HG02763 (cell line): ENCODE data around the gene GRAMD4.
"Not testable (repeated sequence)": the region's sequence is repeated elsewhere in the genome, so short reads cannot be mapped to it uniquely, and the experiment has no call there.

Experiments used
- ATAC-seq: cut with Tn5 transposase; IDR thresholded peaks from one replicate; pipeline ENCODE4 v1.9.1; 2021; ENCODE audit warnings: mild to moderate bottlenecking, moderate library complexity; ENCODE audit not compliant: unreplicated experiment

The GRAMD4 gene

DNA sequence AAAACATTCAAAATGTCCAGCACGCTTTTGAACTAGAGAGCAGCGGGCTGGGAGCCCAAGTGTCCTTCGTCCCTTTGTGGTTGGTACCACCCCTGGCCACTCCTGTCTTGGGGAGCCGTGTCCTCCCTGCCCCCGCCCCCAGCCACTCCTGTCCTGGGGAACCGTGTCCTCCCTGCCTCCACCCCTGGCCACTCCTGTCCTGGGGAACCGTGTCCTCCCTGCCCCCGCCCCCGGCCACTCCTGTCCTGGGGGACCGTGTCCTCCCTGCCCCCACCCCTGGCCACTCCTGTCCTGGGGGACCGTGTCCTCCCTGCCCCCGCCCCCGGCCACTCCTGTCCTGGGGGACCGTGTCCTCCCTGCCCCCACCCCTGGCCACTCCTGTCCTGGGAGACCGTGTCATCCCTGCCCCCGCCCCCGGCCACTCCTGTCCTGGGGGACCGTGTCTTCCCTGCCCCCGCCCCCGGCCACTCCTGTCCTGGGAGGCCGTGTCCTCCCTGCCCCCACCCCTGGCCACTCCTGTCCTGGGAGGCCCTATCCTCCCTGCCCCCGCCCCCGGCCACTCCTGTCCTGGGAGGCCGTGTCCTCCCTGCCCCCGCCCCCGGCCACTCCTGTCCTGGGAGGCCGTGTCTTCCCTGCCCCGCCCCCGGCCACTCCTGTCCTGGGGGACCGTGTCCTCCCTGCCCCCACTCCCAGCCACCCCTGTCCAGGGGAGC is 14.9 kb downstream of the GRAMD4 start:
- ATAC-seq: not testable (repeated sequence)

DNA sequence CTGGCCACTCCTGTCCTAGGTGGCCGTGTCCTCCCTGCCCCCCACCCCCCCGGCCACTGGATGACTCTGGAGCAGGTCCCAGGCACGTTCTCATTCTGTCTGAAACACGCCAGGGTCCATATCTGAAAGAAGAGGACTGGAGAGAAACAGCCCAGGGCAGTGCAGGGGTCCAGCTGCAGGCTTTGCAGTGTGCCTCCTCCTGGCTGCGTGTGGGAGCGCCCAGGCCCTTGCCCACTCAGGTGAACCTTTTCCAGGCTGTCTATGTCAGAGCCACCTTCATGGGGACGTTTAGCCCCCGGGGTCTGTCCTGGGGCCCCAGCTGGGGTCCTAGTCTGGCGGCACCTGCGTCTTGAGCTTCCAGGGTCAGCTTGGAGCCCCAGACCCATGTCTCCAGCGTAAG is 15.6 kb downstream of the GRAMD4 start:
- ATAC-seq: no peak

DNA sequence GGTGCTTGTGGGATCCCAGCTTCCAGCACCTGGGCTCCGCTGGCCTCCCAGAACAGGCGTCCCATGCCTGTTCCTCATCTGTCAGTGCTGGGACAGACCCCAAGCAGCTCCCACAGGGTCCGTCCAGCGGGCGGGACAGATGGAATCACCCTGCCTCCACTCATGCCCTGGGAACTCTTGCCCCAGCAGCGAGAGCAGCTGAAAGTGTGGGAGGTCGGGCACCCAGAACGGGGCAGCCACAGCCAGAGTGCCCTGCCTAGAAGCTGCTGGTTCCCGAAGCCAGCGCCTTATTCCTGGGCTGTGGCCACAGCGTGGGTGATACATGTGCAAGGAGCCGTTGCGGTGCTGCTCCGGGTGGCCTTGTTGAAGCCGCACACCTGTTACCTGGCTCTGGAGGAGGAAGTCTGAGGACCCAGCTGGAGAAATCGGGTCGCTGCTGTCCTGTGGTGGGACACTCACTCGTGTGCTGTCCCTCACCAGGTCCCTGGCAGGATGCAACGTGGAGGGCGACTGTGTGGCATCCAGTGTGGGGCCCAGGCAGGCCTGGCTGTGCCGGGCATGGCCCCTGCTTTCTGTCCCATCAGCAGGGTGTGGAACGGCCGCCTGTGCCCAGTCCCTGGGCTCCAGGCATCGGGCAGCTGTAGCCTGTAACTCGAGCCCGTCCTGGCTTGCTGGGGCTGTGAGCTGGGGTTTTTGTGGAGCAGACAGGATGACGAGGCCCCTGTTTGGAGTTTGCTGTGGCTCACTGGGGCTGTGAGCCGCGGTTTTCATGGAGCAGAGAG is 16.2 kb downstream of the GRAMD4 start:
- no peak for ATAC-seq

- ATAC-seq: no peak
Measured at GRCh38 chr22:46637711-46638600, 17.8 kb downstream of the GRAMD4 start.

GRCh38 chr22:46638601-46639431 is 18.6 kb downstream of the GRAMD4 start:
- ATAC-seq: no peak

GRCh38 chr22:46639843-46640242 is 19.7 kb downstream of the GRAMD4 start:
- ATAC-seq: no peak

DNA sequence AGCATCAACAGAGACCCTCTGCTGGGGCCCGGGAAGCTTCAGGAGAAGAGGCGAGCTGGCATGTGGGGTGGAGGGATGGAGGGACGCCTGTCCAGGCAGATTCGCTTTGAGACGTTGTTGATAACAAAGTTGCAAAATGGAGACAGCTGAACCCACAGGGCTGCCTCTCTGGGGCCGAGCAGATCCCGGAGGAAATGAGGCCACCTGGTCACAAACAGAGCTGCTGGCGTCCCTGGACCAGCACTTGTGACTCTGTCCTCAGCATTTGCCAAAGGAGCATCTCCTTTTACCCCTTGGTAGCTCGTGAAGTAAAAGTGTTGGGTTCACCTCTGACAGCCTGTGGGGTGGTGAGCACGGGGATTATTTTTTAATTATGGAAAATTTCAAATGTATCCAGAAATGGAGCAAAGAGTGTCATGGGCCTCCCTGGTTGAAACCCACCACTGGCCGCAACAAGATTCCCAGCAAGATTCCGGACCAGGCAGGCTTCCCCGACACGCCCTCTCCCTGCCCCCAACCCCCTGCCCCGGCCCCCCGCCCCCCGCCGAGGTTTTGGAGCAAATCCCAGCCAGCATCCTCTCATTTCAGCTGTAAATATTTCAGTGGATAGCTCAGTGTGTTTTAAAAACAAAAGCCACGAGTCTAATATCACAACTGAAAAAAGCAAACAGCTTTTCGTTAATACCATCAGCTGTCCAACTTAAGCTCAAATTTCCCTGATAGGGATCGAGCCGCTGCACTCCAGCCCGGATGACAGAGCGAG is 20.3 kb downstream of the GRAMD4 start:
- ATAC-seq: no peak

DNA sequence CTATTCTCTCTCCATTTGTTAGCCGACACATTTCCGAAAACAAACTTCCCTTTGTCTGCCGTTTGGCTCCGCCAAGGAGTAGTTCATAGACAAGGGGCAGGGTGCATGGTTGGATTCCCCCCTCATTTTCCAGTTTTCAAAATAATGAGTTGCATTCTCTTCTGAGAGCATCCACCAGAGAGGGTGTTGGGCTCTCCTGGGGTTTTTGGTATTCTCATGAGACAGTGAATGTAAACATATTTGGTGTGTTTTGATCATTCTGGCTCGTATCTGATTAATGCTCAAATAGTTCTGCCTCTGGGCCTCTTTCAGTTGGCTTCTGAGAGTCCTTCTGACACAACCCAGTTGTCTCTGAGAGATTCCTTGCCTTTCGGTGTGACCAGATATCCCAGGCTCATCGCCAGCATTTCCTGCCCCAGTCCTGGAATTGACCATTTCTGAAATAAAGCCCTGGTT is 21.7 kb downstream of the GRAMD4 start:
- ATAC-seq: no peak

DNA sequence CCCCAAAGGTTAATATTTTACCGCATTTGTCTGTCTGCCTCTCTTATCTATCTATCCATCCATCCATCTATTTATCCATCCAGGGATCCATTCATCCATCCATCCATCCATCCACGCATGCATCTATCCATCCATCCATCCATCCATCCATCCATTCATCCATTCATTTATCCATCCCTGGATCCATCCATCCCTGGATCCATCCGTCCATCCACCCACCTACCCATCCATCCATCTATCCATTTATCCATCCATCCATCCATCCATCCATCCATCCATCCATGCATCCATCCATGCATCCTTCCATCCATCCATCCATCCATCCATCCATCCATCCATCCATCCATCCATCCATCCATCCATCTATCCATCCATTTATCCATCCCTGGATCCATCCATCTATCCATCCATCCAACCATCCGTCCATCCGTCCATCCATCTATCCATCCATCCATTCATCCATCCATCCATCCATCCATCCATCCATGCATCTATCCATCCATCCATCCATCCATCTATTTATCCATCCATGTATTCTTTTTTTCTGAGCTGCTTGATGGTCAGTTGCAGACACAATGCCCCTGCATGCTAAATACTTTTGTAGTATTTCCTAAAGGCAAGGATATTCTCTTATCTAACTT is 22.8 kb downstream of the GRAMD4 start:
- not testable (repeated sequence) for ATAC-seq

DNA sequence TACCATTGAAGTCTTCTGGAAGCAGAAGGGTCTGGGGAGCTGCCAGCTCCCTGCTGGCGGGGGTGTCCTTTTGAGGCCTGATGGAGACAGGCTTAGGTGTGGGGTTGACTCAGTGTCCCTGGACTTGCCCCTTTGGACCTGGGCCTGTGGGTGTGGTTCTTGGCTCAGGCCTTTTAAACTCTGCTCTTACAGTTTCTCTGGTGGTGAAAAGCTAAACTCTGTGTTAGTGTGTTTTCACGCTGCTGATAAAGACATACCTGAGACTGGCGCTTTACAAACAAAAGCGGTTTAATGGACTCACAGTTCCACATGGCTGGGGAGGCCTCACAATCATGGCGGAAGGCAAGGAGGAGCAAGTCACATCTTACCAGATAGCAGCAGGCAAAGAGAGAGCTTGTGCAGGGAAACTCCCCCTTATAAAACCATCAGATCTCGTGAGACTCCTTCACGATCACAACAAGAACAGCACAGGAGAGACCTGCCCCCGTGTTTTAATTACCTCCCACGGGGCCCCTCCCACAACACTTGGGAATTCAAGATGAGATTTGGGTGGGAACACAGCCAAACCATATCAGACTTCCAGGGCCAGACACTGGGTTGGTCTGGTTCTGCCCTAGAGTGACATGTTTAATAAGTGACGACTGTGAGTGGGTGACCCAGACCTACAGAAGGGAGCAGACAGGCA is 26.5 kb downstream of the GRAMD4 start:
- ATAC-seq: no peak

DNA sequence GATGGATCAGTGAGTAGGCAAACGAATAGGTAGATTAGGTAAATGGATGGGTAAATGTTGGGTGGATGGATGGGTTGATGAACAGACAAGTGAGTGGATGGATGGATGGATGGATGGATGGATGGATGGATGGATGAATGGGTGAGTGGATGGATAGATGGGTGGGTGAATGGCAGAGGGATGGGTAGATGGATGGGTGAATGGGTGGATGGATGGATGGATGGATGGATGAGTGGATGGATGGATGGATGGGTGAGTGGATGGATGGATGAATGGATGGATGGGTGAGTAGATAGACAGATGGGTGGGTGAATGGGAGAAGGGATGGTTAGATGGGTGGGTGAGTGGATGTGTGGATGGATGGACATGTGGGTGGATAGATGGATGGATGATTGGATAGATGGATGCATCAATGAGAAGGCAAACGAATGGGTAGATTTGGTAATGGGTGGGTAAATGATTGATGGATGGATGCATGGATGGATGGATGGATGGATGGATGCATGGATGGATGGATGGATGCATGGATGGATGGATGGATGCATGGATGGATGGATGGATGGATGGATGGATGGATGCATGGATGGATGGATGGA is 28.1 kb downstream of the GRAMD4 start:
- not testable (repeated sequence) for ATAC-seq

DNA sequence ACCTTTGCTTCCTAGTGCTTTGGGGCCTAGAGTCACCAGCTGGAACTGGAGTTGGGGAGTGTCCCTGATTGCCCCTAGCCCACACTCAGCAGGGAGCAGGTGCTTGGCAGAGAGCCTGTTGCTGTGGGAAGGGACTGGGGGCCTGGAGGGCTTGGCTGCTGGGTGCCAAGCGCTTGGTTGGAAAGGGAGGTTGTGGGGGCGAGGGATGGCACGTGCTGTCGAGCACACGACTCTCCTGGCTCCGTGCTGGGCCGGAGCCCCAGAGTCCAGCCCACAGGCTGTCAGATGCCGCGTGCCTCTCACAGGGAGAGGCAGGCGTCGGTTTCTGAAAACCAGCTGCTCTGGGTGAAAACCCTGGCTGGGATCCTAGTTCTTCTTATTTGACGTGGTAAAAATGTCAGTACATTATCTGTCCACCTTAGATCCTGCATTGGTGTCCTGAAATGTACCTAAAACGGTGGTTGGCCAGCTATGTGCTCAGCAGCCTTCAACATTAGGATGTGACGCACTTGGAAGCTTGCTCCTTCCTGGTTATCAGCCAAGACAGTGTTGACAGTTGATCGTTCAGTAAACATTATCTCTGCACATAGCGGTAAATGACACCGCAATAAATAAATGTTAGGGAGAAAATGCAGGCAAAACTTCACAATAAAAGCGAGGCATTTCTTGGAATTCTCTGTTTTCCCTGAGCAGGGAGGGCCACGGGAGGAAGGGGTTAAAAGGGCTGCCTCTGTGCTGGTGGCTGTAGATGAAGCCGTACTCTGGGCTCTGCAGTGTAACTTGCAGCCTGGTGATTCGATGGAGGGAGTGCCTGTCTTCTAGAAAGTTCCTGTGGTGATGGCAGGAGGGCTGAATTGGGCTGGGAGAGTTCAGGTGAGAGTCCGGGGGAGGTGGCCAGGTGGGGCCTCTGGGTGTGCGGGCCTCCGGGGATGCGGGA is 29.2 kb downstream of the GRAMD4 start:
- no peak for ATAC-seq

DNA sequence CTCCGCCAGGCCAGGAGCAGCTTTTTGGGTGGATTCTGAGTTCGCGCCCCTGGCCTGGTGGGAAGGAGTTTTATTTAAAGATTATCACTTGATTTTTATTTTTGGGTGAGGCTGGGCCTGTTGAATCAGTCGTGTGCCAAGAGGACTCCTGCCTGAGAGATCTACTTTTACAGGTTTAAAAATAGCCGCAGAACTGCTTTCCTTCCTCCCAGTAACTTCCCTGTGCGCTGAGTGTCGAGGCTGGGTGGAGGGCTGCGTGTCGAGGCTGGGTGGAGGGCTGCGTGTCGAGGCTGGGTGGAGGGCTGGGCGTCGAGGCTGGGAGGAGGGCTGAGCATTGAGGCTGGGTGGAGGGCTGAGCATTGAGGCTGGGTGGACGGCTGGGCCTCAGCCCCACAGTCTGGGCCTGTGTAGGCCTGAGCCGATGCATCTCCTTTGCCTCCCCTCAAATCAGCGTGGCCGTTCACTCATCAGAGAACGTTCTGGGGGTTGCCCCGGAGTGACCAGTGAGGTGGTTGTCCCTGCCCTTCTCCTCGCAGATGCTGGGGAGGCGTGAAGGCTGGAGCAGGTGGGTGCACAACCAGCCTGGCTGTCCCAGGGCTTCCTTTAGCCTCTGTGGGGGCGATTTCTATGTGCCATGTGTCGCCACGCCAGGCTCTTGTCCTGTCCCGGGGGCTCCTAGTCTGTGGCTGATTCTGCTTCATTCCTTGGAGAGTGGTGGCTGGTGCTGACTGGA is 30.1 kb downstream of the GRAMD4 start:
- no peak for ATAC-seq

DNA sequence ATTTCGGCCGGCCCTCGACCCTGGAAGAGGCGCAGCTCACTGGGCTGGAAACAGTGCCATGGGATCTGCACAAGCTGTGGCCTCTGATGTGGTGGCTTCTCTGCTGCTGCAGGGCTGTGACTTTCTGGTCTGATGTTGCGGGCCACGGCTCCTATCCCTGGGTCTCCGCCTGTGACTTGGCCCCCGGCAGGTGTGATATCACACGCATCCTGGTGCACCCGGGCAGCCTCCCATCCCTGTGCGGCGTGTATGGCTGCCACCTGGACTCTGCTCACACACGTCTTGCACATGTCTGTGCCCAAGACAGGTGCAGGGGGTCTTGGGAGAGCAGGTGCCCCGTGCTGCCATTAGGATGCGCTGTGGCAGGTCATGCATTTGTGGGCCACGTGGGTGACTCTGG is 31.1 kb downstream of the GRAMD4 start:
- ATAC-seq: no peak

DNA sequence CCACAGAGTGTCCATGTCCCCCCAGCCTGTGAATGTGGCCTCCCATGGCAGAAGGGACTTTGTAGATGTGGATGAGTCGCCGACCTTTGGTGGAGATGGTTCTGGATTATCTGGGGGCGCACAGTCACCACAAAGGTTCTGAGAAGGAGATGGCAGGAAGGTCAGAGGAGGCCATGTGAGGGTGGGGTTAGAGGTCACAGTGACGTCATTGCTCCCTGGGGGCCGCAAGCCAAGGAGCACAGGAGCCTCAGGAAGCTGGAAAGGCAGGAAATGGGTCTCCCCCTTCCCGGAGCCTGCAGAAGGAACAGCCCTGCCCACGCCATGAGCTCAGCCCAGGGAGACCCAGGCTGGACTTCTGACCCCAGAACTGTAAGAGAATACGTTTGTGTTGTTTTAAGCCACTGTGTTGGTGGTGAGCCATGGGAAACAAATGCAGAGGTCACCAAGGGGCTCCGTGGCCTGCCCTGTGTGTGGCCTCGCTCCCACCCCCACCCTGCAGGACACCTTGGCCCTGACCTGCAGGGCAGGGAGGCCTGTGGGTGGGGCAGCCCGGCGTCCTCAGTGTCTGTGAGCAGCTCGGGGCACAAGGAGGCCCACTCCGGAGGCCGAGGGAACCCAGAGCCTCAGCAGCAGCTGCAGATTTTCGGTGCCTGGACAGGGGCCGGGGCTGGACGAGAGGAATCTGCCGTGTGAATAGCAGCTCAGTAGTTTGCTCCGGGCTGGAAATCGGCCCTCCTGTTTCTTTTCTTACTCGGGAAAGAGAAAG is 32.1 kb downstream of the GRAMD4 start:
- ATAC-seq: no peak

GRCh38 chr22:46652847-46653331 is 32.7 kb downstream of the GRAMD4 start:
- ATAC-seq: no peak
